GM20431 (cell line): ENCODE data around the gene ARHGAP42.

Experiments used
- in situ Hi-C: fragments of 300-500 bp; cut with MseI, MboI; formaldehyde crosslinking; loops from one replicate; pipeline ENCODE4 v1.15.0; 2020; ENCODE audit warnings: low sequenced_read_pairs; ENCODE audit not compliant: unreplicated experiment

The ARHGAP42 gene

DNA sequence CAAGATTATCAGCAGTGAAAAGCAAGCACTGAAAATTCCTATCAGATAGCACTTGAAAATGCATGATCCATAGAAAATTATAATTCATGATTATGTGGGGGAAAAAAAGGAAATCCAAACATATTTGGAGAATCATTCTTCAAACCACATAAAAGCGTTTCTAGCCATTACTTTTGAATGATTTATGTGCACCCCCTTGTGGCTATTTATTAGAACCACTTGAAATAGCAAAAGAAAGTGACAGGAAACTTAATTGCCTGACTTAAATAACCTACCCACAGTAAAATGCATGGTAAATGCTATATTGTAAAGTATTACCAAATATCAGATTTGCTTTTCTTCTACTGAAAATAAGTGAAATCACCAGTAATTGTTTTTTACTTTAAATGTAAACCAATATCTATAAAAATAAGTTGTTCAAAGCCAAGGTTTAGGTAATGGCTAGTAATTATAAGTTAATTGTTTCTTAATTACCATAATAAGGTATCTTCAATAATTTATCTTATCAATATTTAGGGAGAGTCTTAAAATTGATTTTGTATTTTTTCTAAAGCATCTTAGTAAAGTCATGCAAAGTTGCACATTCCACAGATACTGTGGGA is 168.5 kb downstream of the ARHGAP42 start:
- in situ Hi-C loops, result loop anchor here (25.0 kb wide), 1 partner anchor 268 kb away; no protein-coding TSS in a partner anchor

- in situ Hi-C loops, result loop anchor here (25.0 kb wide), 1 partner anchor 270 kb away; no protein-coding TSS in a partner anchor
Measured at GRCh38 chr11:100857236-100858005, 170.3 kb downstream of the ARHGAP42 start.

- in situ Hi-C loops, result loop anchor here (25.0 kb wide), 1 partner anchor 273 kb away; no protein-coding TSS in a partner anchor
Measured at GRCh38 chr11:100860318-100861155, 173.4 kb downstream of the ARHGAP42 start.

GRCh38 chr11:100861212-100861611 is 174.1 kb downstream of the ARHGAP42 start:
- in situ Hi-C loops, result loop anchor here (25.0 kb wide), 1 partner anchor 274 kb away; no protein-coding TSS in a partner anchor

DNA sequence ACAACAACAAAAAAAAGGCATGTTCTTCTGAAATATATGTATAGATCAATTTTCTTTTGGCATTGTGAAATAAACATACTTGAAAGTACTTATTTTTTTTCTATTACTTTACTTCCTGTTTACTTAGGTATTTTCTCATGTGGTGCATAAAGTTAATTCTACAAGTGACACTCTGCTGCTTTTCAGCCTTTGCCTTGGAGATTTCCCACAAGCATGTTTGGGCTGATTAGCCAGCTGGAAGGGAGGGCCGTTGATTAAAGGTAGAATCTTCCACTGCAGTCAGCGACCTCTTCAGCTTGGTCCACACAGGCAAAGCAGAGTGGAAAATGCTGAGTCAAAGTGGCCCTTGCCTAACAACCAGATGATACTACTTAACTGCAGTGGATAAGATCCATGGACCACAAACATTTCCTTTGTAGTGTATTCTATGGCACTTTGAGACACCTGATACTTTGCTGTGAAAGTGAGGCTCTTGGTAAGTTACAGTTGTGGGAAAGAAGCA is 176.0 kb downstream of the ARHGAP42 start:
- in situ Hi-C loops, result loop anchor here (25.0 kb wide), 1 partner anchor 276 kb away; no protein-coding TSS in a partner anchor

DNA sequence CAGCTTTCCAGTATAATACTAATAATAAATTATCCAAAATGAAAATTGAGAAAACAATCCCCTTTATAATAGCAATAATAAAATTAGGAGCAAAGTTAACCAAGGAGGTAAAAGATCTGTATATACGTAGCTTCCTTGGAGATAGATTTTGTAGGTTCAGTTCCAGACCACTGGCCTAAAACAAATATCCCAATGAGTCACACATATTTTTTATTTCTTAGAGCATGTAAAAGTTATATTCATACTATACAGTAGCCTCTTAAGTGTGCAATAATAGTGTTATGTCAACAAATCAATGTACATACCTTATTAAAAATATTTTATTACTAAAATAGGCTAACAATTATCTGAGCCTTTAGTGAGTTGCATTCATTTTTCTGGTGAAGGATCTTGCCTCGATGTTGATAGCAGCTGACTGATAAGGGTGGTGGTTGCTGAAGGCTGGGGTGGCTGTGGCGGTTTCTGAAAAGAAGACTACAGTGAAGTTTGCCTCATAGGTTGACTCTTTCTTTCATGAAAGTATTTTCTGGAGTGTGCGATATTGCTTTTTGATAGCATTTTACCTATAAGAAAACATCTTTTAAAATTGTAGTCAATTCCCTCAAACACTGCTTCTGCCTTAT is 178.5 kb downstream of the ARHGAP42 start:
- in situ Hi-C loops, result loop anchor here (25.0 kb wide), 1 partner anchor 278 kb away; no protein-coding TSS in a partner anchor

DNA sequence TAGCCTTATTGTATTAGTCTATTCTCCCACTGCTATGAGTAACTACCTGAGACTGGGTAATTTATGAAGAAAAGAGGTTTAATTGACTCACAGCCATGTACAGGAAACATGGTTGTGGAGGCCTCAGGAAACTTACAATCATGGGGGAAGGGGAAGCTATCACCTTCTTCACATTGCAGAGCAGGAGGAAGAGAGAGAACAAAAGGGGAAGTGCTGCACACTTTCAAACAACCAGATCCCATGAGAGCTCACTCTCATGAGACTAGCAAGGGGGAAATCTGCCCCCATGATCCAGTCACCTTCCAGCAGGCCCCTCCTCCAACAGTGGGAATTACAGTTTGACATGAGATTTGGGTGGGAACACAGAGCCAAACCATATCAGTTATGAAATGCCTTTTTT is 179.4 kb downstream of the ARHGAP42 start:
- in situ Hi-C loops, result loop anchor here (25.0 kb wide), 1 partner anchor 279 kb away; no protein-coding TSS in a partner anchor

DNA sequence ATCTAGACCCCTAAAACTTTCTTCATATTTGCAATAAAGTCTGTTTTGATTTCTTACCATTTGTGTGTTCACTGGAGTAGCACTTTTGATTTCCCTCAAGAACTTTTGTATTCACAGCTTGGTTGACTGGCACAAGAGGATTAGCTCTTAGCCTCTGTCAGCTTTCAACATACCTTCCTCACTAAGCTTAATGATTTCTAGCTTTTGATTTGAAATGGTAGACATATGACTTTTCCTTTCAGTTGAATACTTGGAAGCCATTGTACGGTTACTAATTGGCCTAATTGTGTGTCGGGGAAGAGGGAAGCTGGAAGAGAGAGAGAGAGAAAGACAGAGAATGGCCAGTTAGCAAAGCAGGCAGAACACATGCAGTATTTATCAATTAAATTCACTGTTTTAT is 180.5 kb downstream of the ARHGAP42 start:
- in situ Hi-C loops, result loop anchor here (25.0 kb wide), 1 partner anchor 280 kb away; no protein-coding TSS in a partner anchor

DNA sequence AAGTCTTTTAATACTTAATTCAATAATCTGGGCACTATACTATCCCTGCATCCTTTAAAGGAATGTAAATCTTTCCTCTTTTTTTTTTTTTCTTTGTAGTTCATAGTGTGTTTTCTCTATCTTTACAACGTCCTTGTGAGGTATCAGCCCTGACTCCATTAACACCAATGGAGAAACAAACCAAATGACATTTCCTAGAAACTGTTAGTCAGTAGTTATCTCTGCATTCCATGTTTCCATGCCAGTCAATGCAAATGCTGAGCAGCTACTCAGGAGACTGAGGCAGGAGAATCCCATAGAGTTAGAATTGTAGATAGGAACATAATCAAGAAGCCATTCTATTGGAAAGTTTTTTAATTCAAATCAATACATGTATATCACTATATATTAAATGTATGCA is 182.2 kb downstream of the ARHGAP42 start:
- in situ Hi-C loops, result loop anchor here (25.0 kb wide), 1 partner anchor 282 kb away; no protein-coding TSS in a partner anchor

- in situ Hi-C loops, result loop anchor here (25.0 kb wide), 1 partner anchor 283 kb away; no protein-coding TSS in a partner anchor
Measured at GRCh38 chr11:100870138-100870537, 183.1 kb downstream of the ARHGAP42 start.

- in situ Hi-C loops, result loop anchor here (25.0 kb wide), 1 partner anchor 286 kb away; no protein-coding TSS in a partner anchor
Measured at GRCh38 chr11:100872951-100873740, 186.1 kb downstream of the ARHGAP42 start.

- in situ Hi-C loops, result loop anchor here (25.0 kb wide), 1 partner anchor 287 kb away; no protein-coding TSS in a partner anchor
Measured at GRCh38 chr11:100874203-100874602, 187.1 kb downstream of the ARHGAP42 start.

DNA sequence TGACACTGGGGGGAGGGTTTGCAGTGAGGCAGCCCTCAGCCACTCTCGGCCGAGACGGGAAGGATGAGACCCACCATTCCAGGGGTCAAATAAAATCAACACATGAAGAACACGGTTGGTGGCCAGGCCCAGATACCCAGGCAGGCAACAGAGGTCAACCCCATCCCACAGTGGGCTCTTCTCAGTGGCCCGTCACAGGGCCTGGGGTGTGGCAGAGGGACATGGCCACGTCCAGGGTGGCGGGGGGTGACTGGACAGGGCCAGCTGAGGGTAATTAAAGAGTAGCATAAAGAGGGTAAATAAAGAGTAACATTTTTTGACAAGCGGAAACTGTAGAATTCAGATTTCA is 188.4 kb downstream of the ARHGAP42 start:
- in situ Hi-C loops, result no loop called here

DNA sequence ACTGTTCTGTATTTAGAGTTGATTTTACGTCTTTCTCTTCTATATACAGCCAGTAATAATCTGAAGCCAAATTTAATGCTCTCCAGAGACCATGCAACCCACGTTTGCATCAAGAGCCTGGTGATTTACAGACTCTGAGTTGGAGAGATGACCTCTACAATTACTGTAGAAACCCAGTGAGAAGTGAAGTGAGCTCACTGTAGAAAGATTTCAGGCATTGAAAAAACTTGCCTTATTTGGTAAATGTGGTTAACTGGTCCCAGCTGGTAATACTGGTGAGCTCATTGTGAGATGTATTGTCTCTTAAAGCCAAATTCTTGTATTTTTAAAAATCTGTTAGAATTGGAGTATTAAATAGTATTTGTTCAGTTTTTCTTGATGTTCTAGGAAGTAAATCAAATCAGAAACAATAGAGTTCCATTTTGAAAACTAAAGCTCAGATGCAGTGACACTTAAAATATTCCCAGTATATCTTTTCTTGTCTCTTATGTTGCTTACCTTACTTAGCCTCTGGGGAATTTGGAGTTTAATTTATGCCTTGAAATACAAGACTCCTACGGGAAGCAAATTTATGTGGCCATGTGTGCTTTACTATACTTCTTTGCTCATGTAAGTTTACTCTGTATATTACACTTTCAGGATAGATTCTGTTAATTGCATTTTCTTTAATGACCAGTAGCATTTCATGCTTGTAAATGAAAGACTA is 189.9 kb downstream of the ARHGAP42 start:
- in situ Hi-C loops, result no loop called here

DNA sequence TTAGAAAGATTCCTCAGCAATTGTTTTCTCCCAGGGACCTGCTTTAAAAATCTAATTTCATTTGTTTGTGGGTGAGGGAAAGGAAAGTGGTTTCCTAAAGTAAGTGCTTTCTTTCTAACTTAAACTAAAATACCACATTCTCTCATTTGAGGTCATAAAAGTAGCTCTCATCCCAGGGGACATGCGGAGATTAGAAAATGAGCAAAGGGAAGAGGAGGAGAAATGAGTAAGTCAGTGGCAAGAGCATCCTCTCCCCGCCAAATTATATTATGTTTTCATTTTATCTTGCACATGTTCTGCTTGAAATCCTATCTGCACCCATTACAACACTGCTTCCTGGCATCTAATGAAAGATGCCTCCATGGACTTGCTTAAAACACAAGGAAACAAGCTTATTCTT is 191.4 kb downstream of the ARHGAP42 start:
- in situ Hi-C loops, result no loop called here

- in situ Hi-C loops, result no loop called here
Measured at GRCh38 chr11:100882957-100883356, 195.9 kb downstream of the ARHGAP42 start.

DNA sequence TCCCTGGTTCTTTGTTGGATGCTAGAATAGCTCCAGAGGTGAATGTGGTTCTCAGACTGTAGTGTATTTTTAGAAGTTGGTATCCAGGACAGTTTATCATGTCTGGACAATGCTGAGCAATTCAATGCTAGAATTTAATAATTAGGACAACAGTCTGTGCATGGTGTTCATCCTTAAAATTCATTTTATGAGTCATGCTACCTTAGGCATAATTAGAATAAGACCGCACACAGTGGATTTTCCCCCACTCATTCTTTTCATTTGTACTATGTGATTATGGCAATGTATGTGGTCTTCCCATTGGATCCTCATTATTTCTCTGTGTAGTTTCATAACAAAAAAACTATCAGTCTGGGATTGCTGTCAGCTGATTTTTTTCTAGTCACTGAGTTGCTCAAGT is 196.7 kb downstream of the ARHGAP42 start:
- in situ Hi-C loops, result no loop called here

- in situ Hi-C loops, result no loop called here
Measured at GRCh38 chr11:100887659-100888058, 200.6 kb downstream of the ARHGAP42 start.
